ENCODE data around the gene GGCT.
A peak's percentile ranks its signal among the peaks of the same experiment; 100 is the strongest.

Gene GGCT

GRCh38 chr7:30462179-30462578 lies 42.5 kb downstream of the GGCT start:
- DNase-seq (ENCODE audit: low spot score), result no peak

GRCh38 chr7:30460246-30460633 lies 44.4 kb downstream of the GGCT start:
- no peak for DNase-seq (ENCODE audit: low spot score)

- DNase-seq (ENCODE audit: low spot score), result peak; percentile 83
Measured at GRCh38 chr7:30459591-30460245, 44.9 kb downstream of the GGCT start.

- DNase-seq (ENCODE audit: low spot score), result no peak
Measured at GRCh38 chr7:30458311-30458710, 46.3 kb downstream of the GGCT start.

GRCh38 chr7:30453921-30454320 lies 50.7 kb downstream of the GGCT start:
- no peak for DNase-seq (ENCODE audit: low spot score)

GRCh38 chr7:30453016-30453415 lies 51.6 kb downstream of the GGCT start:
- DNase-seq (ENCODE audit: low spot score), result no peak

GRCh38 chr7:30452280-30452930 lies 52.2 kb downstream of the GGCT start:
- no peak for DNase-seq (ENCODE audit: low spot score)

GRCh38 chr7:30451539-30452279 lies 52.9 kb downstream of the GGCT start:
- no peak for DNase-seq (ENCODE audit: low spot score)

GRCh38 chr7:30450983-30451497 lies 53.6 kb downstream of the GGCT start:
- DNase-seq (ENCODE audit: low spot score), result no peak

- DNase-seq (ENCODE audit: low spot score), result no peak
Measured at GRCh38 chr7:30450240-30450982, 54.2 kb downstream of the GGCT start.

GRCh38 chr7:30448461-30449189 lies 56.0 kb downstream of the GGCT start:
- no peak for DNase-seq (ENCODE audit: low spot score)

GRCh38 chr7:30447466-30447865 lies 57.2 kb downstream of the GGCT start:
- DNase-seq (ENCODE audit: low spot score), result no peak
